OCI-M1 (cell line): ENCODE data around the gene FXYD4.
"Not testable (repeated sequence)": the region's sequence is repeated elsewhere in the genome, so short reads cannot be mapped to it uniquely, and the experiment has no call there.

Experiments
- DNase-seq: peaks from one replicate; lab custom pipeline; 2025; lab: John Stamatoyannopoulos, UW

The FXYD4 gene

GRCh38 chr10:43376046-43376635 is 4.7 kb downstream of the FXYD4 start:
- no peak for DNase-seq

DNA sequence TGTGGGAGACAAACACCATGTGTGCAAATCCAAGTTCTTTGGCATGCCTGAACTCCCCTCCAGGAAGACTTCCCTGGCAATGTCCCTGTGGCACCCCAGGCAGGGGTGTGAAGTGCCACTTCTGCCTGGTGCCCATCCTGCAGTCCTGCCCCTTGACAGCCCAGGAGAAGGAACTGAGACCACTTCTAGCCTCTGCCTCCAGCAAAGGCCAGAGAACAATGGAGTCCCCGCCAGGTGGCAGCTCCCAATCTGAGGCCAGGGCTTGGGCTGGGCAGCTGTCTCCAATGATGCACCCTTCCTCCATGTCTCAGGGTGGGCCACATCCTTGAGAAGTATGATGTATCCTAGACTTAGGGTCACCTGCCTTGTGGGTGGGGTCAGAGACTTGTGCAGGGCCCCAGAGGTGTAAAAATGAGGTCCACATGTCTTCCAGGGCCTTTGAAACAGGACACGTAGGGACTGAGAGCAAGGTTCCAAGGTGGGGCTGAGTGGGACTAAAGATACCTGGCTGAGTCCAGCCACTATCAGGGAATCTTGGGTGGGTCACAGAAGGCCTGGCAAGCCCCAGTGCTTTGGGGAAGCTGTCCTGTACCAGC is 5.5 kb downstream of the FXYD4 start:
- peak; percentile 24 for DNase-seq

DNA sequence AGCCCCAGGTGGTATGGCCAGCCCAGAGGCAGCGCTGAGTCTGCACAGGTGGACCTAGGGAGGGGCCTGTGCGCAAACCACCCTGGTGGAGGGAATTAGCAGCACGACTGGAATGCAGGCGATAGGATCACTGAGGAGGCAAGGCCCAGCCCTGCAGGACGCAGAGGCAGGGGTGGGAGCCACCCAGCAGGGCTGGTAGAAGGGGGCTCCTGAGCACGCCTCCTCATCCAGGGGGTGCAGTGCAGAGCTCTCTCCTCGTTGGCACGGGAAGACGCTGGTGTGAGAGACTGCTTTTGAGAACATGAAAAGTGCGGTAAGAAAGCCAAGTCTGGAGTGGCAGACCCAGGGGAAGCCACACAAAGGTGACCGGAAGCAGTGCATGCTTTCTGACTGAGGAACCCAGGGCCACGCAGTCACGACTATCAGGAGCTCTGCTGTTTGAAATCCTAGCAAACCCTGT is 6.0 kb downstream of the FXYD4 start:
- DNase-seq, result no peak

GRCh38 chr10:43380610-43381222 is 9.3 kb downstream of the FXYD4 start:
- DNase-seq, result peak; percentile 96

DNA sequence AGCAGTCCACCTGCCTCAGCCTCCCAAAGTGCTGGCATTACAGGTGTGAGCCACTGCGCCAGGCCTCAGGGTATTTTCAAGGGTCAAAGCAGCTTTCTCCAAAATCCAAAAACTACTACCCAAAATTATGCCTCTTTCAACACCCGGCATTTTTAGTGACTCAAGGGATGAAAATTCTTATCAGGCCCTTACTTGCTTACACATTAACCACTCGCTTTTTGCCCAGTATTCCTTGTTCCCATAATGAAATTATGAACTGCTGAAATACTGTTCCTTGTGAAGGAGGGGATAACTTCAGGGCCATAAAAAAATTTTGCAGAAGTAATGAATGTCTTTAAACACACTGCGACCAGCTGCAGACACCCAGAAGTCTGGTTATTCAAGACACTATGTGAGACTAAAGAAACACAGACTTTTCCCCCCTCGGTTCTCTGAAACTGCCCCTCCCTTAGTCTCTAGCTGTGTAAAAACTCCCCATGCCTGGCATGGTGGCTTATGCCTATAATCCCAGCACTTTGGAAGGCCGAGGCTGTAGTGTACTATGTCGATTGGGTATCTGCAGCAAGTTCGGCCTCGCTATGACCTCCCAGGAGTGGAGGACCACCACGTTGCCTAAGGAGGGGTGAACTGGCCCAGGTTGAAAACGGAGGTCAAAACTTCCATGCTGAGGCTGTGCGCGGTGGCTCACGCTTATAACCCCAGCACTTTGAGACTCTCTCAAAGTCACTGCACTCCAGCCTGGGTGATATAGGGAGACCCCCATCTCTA is 12.0 kb downstream of the FXYD4 start:
- no peak for DNase-seq

- no peak for DNase-seq
Observed at GRCh38 chr10:43384252-43385221, 13.1 kb downstream of the FXYD4 start.

DNA sequence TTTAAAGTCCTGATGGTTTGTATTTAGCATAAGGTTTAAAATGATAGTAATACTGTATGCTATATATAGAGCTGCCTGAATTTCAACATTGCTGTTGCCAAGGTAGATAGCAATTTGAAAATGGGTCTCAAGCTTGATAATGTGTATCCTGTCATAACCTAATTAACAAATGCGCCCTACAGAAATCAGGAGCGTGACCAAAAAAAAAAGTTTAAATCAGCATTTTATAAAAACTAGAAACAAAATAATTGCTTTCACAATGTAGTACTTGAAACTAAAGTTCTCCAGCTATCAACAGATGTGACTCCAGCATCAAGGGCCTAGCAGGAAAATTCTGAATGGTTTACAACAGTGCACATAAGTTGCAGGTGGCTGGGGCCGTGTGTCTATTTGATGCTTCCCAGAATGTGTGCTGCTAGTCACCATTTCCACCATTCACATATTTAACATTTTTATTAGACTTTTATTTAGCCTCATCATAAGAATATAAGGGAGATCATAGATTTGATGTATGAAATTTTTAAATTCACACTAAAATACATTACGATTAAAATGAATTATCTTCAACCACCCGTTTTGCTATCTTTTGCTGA is 14.1 kb downstream of the FXYD4 start:
- no peak for DNase-seq

GRCh38 chr10:43386549-43386948 is 15.1 kb downstream of the FXYD4 start:
- DNase-seq, result no peak

DNA sequence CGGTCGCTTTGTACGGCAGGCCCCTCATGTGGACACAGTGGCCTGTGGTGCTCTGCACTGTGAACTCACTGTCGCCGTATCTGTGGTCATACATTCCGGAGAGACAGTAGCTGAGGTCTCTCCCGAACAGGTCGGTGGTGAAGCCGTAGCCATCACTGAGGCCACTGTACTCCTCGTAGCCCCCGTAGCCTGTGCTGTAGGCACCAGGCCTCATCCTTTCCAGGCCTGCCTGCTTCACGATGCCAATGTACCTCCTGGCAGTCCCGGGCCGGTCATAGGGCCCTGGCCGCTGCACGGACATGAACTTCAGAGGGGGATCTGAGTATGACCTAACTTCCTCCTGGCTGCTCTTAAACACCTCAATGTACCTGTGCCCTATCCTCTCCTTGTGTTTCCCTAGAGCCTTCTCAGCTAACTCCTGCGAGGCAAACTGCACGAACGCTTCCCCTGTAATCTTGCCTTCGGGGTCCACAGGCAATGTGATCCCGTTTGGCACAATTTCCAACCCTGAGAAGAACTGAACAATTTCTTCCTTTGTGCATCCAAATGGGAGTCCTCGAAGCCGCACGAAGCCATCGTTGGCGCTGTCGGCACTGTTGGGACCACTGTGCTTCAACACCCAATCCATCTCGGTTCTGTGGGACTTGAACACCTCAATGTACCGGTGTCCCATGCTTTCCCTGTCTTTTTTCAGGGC is 15.7 kb downstream of the FXYD4 start:
- DNase-seq, result no peak

- DNase-seq, result no peak
Observed at GRCh38 chr10:43387678-43388032, 16.2 kb downstream of the FXYD4 start.

- no peak for DNase-seq
Observed at GRCh38 chr10:43389867-43390266, 18.4 kb downstream of the FXYD4 start.

GRCh38 chr10:43390333-43390732 is 18.9 kb downstream of the FXYD4 start:
- DNase-seq, result no peak

GRCh38 chr10:43390759-43391158 is 19.3 kb downstream of the FXYD4 start:
- DNase-seq, result no peak

DNA sequence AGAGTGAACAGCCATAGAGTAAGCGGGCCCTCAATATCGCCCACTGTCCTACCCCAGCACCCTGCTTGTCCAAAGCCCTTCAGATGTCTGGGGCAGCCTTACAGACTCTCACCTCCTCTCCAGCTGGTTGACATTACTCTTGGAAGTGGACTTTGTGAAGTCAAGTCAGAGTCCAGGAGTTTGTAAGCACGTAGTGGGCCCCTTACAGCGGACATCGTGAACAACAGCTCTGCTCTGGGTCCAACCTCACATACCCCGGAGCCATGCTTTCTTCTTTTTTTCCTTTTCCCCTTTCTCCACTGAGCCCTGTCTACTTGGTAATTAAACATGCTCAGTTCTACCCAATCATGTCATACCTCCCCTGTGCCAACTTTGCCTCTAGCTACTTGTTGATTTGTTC is 20.1 kb downstream of the FXYD4 start:
- DNase-seq, result no peak

GRCh38 chr10:43392748-43393147 is 21.3 kb downstream of the FXYD4 start:
- DNase-seq, result no peak

DNA sequence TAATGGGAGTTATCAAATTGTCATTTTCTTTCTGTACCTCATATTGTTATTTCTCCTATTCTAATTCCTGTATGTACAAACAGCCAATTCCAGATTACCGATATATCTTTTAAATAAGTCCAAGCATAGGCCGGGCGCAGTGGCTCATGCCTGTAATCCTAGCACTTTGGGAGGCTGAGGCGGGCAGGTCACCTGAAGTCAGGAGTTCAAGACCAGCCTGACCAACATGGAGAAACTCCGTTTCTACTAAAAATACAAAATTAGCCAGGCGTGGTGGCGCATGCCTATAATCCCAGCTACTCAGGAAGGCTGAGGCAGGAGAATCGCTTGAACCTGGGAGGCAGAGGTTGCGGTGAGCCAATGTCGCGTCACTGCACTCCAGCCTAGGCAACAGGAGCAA is 21.8 kb downstream of the FXYD4 start:
- not testable (repeated sequence) for DNase-seq

DNA sequence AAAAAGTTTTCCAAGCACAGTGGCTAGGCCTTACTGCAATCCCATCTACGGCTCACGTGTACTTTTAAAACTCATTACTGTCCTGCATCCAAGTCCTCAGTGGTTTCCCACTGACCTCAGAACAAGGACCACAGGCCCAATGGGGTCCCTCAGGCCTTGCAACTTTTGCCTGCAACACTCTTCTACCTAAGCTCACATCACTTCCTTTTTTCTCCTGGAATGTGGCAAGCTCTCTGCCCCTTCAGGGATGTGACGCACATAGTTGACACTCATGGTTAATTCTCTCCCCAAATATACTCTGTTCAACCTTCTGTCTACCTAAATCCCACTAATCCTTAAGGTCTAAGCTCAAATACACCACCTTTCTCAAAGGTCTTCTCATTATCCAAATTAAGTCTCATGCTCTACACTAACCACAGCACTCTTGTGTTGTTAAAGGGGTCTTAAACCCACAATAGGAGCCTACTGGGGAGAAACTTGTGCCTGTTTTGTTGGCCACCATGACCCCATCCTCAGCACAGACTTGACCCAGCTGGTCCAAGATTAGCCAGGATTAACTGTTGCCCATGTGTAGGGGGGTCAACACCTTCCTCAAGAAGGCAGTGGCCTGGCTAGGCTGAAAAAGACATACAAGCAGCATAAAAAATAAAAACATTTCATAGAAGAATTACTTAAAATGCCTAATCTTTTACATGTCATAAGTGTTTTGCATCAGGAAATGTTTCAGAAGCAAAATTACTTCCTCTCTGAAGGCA is 22.3 kb downstream of the FXYD4 start:
- DNase-seq, result no peak

DNA sequence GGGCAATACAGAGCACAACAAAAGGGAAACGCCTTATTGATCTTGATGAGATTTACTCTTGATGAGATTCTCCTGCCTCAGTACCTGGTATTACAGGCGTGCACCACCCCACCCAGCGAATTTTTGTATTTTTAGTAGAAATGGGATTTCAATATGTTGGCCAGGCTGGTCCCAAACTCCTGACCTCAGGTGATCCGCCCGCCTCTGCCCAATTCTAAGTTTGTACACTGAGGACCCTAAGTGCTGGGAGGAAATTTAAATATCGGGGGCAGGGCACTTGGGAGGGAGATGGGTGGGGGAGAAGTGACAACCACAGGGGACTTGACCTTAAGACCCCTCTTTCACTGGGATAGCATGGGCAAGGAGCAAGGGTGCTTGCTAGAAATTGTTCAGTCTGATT is 23.4 kb downstream of the FXYD4 start:
- DNase-seq, result no peak

DNA sequence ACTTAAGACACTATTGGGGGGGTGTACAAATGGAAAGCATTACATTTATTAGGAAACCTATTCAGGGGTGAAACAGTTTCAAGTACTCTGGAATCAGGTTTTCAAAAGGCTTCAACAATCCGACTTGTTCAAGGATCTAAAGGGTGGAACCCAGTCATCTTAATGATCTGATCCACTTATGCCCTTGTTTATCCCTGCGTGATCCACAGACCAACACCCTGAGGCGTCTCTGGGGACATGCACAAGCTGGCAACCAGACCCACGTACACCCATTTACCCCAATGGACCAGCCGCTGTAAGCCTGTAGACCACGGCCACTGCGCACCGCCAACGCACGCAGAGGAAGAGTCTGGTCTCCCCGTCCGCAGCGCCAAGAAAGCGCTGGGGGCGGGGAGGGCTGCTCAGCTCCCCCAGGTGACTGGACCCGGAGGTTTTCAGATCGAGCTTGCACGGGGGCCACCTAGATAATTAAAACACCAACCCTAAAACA is 24.2 kb downstream of the FXYD4 start:
- DNase-seq, result peak; percentile 81
